Endodermal cell (in vitro differentiated cells): ENCODE measurements around the gene ZMIZ1. TPM values are rescaled to one million over a fixed set of nuclear protein-coding genes. Genes with fewer than 3 reads are reported as not detected.

Experiments
- DNase-seq: peaks from one replicate; pipeline ENCODE4 v3.0.0-alpha.2; 2017
- H3K27ac ChIP-seq: 2 replicates; pipeline ENCODE4 v1.5.1; 2013; ENCODE audit warnings: mild to moderate bottlenecking, low read depth, low read length, moderate library complexity
- H3K27me3 ChIP-seq: 2 replicates; pipeline ENCODE4 v1.6.1; 2013; ENCODE audit warnings: mild to moderate bottlenecking, low read length, moderate library complexity; ENCODE audit not compliant: insufficient read depth, control insufficient read depth, poor library complexity, severe bottlenecking
- H3K36me3 ChIP-seq: 2 replicates; pipeline ENCODE4 v1.7.0; 2013; ENCODE audit warnings: mild to moderate bottlenecking, low read length, moderate library complexity; ENCODE audit not compliant: control insufficient read depth, insufficient read depth
- H3K4me1 ChIP-seq: one replicate; pipeline ENCODE4 v1.7.0; 2013; ENCODE audit warnings: low read length; ENCODE audit not compliant: control insufficient read depth, insufficient read depth
- H3K4me3 ChIP-seq: 2 replicates; pipeline ENCODE4 v1.5.1; 2013; ENCODE audit warnings: mild to moderate bottlenecking, low read length, moderate library complexity
- H3K9ac ChIP-seq: 2 replicates; pipeline ENCODE4 v1.6.1; 2013; ENCODE audit warnings: mild to moderate bottlenecking, low read length, moderate library complexity; ENCODE audit not compliant: poor library complexity, severe bottlenecking; ENCODE audit errors: extremely low read depth
- H3K9me3 ChIP-seq: 2 replicates; pipeline ENCODE4 v1.6.1; 2013; ENCODE audit warnings: mild to moderate bottlenecking, low read length, moderate library complexity; ENCODE audit not compliant: control insufficient read depth
- H3K27ac Mint-ChIP-seq: 2 replicates; pipeline ENCODE4 v1.8.0; 2020; ENCODE audit warnings: mixed read lengths
- H3K27me3 Mint-ChIP-seq: 2 replicates; pipeline ENCODE4 v1.8.0; 2021; ENCODE audit warnings: mild to moderate bottlenecking, mixed read lengths; ENCODE audit not compliant: insufficient read depth
- H3K36me3 Mint-ChIP-seq: 2 replicates; pipeline ENCODE4 v1.8.0; 2020; ENCODE audit warnings: low read depth, mixed read lengths
- H3K4me1 Mint-ChIP-seq: 2 replicates; pipeline ENCODE4 v1.8.0; 2020; ENCODE audit warnings: mixed read lengths
- H3K4me3 Mint-ChIP-seq: 2 replicates; pipeline ENCODE4 v1.8.0; 2020; ENCODE audit warnings: mild to moderate bottlenecking, moderate library complexity, mixed read lengths
- H3K9me3 Mint-ChIP-seq: 2 replicates; pipeline ENCODE4 v1.8.0; 2020; ENCODE audit warnings: mild to moderate bottlenecking, mixed read lengths
- CTCF ChIP-seq: fragments of 200-600 bp; sonication (generic); conservative IDR thresholded peaks from 2 replicates; pipeline ENCODE4 v1.5.0; 2021; ENCODE audit warnings: antibody characterized with exemption, mild to moderate bottlenecking
- WGBS, 2 experiments: methylation state at CpG; one replicate each; pipeline versions ENCODE4 v1.1.5 to v1.1.7; 2013; ENCODE audit warnings: missing lambda C conversion rate in 2 of 2, mixed read lengths in 1 of 2; ENCODE audit not compliant: insufficient coverage in 1 of 2, insufficient read length in 1 of 2; 5-methylcytosine and 5-hydroxymethylcytosine counted together
- total RNA-seq, 2 donors: library from RNA; stranded (reverse); fragmentation: NEBNext Ultra II Directional in 1 of 2; extraction: Animal tissue kit (Norgen Biotek cat#: 25700) in 1 of 2; gene quantifications; 2 replicates in 1 of 2; 3 replicates in 1 of 2; pipeline ENCODE4 v1.2.1, GENCODE V29; 2021

The ZMIZ1 gene
- total RNA-seq, 2 donors from 2014 or later: 65.3 to 67.5 TPM

- TF ChIP-seq CTCF: no peak
- Histone ChIP-seq H3K27ac (no peak overlapping the region), H3K27me3 (no peaks in the 10 kb centered on the region), H3K9ac (no peak overlapping the region), H3K4me3 (no peak overlapping the region), H3K9me3 (no peaks in the 10 kb centered on the region), H3K4me1 (peaks cover 11% of the 10 kb centered on the region), H3K36me3 (peaks cover 32% of the 10 kb centered on the region)
- DNase-seq: no peak
- Mint-ChIP-seq H3K4me1 (peaks cover 63% of the 10 kb centered on the region), H3K36me3 (peaks cover 30% of the 10 kb centered on the region), H3K4me3 (no peak overlapping the region), H3K9me3 (no peaks in the 10 kb centered on the region), H3K27me3 (no peaks in the 10 kb centered on the region), H3K27ac (peak overlapping the region; percentile 80)
- 83% methylated on average over 2 of the region's 2 CpGs; no CpG with 5 or more reads in 1 of the 2 experiments for WGBS, 2 experiments
Measured at GRCh38 chr10:79136236-79137005, 67.7 kb downstream of the ZMIZ1 start.

- H3K9me3 ChIP-seq: no peaks in the 10 kb centered on the region
- Mint-ChIP-seq H3K27me3 (no peaks in the 10 kb centered on the region), H3K27ac (peak overlapping the region; percentile 72), H3K36me3 (peaks cover 32% of the 10 kb centered on the region), H3K9me3 (no peaks in the 10 kb centered on the region), H3K4me3 (no peak overlapping the region), H3K4me1 (peaks cover 63% of the 10 kb centered on the region)
- H3K27me3 ChIP-seq: no peaks in the 10 kb centered on the region
- TF ChIP-seq CTCF: no peak
- 80 to 85% methylated on average over 3 to 8 of the region's 8 CpGs for WGBS, 2 experiments
- DNase-seq: no peak
- peaks cover 29% of the 10 kb centered on the region for H3K36me3 ChIP-seq
- H3K27ac ChIP-seq: peak overlapping the region; percentile 27
- H3K9ac ChIP-seq: no peak overlapping the region
- H3K4me3 ChIP-seq: no peak overlapping the region
- peaks cover 14% of the 10 kb centered on the region for H3K4me1 ChIP-seq
Measured at GRCh38 chr10:79137300-79137756, 68.6 kb downstream of the ZMIZ1 start.

- Histone ChIP-seq H3K4me1 (peaks cover 10% of the 10 kb centered on the region), H3K9ac (no peak overlapping the region), H3K4me3 (no peak overlapping the region), H3K36me3 (peaks cover 29% of the 10 kb centered on the region), H3K27me3 (no peaks in the 10 kb centered on the region), H3K9me3 (no peaks in the 10 kb centered on the region), H3K27ac (peak overlapping the region; percentile 38)
- Mint-ChIP-seq H3K4me3 (no peak overlapping the region), H3K36me3 (peaks cover 35% of the 10 kb centered on the region), H3K27ac (no peak overlapping the region), H3K27me3 (no peaks in the 10 kb centered on the region), H3K9me3 (no peaks in the 10 kb centered on the region), H3K4me1 (peaks cover 59% of the 10 kb centered on the region)
- WGBS, 2 experiments: 93 to 94% methylated on average over 6 to 13 of the region's 13 CpGs
- TF ChIP-seq CTCF: no peak
- no peak for DNase-seq
Measured at GRCh38 chr10:79137826-79138225, 69.1 kb downstream of the ZMIZ1 start.
